Gastrocnemius medialis (tissue), 4 donors: ENCODE data around the gene EFEMP2. TPM values are rescaled to one million over a fixed set of nuclear protein-coding genes. Genes with fewer than 3 reads are reported as not detected.

ENCODE experiments used
- ATAC-seq, 2 donors: fragments of 150-250 bp; one replicate each; pipeline ENCODE4 v1.9.1; 2016
- DNase-seq, 2 donors: peaks; one replicate each; pipeline ENCODE4 v3.0.0-alpha.2; 2019
- H3K27ac ChIP-seq, 4 donors: fragments of 200-600 bp; sonication (generic); 1 replicate in 1 of 4; 2 replicates in 3 of 4; pipeline ENCODE4 v1.5.1; 2016 to 2018; ENCODE audit warnings: mild to moderate bottlenecking in 2 of 4, moderate library complexity in 1 of 4
- H3K27me3 ChIP-seq, 3 donors: fragments of 200-600 bp; sonication (generic) in 2 of 3; 1 replicate in 1 of 3; 2 replicates in 2 of 3; pipeline versions ENCODE4 v1.5.1 to v1.6.0; 2016 to 2019; ENCODE audit warnings: mild to moderate bottlenecking in 1 of 3, moderate library complexity in 1 of 3
- H3K36me3 ChIP-seq, 2 donors: fragments of 200-600 bp; sonication (generic) in 1 of 2; one replicate each; pipeline ENCODE4 v1.5.1; 2017 to 2018
- H3K4me1 ChIP-seq, 2 donors: fragments of 200-600 bp; sonication (generic) in 1 of 2; one replicate each; pipeline ENCODE4 v1.5.1; 2016 to 2017; ENCODE audit warnings: mild to moderate bottlenecking in 2 of 2
- H3K4me3 ChIP-seq, 4 donors: fragments of 200-600 bp; sonication (generic) in 3 of 4; 1 replicate in 1 of 4; 2 replicates in 3 of 4; pipeline ENCODE4 v1.5.1; 2016 to 2019; ENCODE audit warnings: mild to moderate bottlenecking in 2 of 4
- H3K9me3 ChIP-seq, 3 donors: fragments of 200-600 bp; sonication (generic) in 2 of 3; 1 replicate in 1 of 3; 2 replicates in 2 of 3; pipeline ENCODE4 v1.5.1; 2016 to 2019
- POLR2A ChIP-seq, 2 donors: fragments of 450-650 bp; IDR thresholded peaks; one replicate each; pipeline ENCODE4 v1.6.1; 2017; ENCODE audit warnings: antibody characterized with exemption in 2 of 2, mild to moderate bottlenecking in 2 of 2, moderate library complexity in 2 of 2
- in situ Hi-C, 4 donors: fragments of 200-750 bp; cut with MboI; loops; one replicate each; pipeline versions ENCODE4 v1.15.0 to v1.8.0; 2017; ENCODE audit warnings: low sequenced_read_pairs in 4 of 4
- intact Hi-C: fragments of 100-400 bp; cut with DNase I; formaldehyde crosslinking; loops from one replicate; pipeline ENCODE4 v1.15.1; 2023; ENCODE audit warnings: low total_unique reads
- total RNA-seq, 4 donors: library from RNA; depleted of rRNA; stranded (reverse); fragments of >200 nt; gene quantifications; one replicate each; pipeline versions ENCODE4 v1.1.0 to v1.2.3, GENCODE V29; 2016
- TF ChIP-seq, protein P1 (sequence below), 5 experiments: fragments of 450-650 bp in 3 of 5; fragments of 200-600 bp in 2 of 5; sonication (generic) in 2 of 5; IDR thresholded peaks in 4 of 5; conservative IDR thresholded peaks in 1 of 5; 1 replicate in 4 of 5; 2 replicates in 1 of 5; pipeline ENCODE4 v1.5.1; 2016 to 2019; ENCODE audit warnings: antibody characterized with exemption in 5 of 5, mild to moderate bottlenecking in 3 of 5, moderate library complexity in 3 of 5

Gene EFEMP2
- 10 to 100 TPM; 20.6 to 24.1 (median 22.9) TPM for total RNA-seq

DNA sequence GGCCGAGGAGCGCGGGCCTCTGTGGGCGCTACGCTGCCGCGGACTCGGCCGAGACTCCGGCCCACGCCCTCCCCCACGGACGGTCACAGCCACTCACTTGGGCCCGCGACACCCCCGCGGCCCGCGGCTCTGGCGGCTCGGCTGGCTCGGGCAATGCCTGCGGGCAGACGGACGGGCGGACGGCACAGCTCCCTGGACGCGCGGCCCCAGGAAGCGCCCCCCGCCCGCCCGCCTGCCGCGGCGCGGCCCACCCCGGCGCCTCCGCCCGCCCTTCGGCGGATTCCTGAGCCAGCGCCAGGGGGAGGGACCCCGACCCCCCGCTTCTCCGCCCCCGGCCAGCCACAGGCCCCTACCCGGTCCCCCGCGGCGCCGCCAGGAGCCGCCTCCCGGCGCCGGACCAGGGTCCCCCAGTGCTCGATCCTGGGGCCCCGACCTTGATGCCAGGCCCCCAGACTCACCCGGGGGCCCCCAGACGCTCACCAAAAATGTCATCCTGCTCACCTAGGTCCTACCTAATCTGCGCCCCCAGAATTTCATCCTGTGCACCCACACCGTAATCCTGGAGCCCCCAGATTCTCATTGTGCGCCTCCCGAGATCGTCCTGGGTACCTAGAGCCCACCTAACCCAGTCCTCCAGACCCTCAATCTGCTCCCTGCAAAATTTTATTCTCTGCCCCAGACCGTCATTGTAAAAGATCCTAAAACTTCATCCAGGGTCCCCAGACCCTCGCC lies at the start of gene EFEMP2:
Gene EFEMP2 (minus strand): TSS at position 215 of the 732 bp plus-strand sequence. CDS start 446 bp downstream, outside the sequence.
- Histone ChIP-seq H3K36me3 (no peaks in the 10 kb centered on the region), H3K27me3 (no peaks in the 10 kb centered on the region), H3K4me3 (peak within 1 kb of the TSS; percentile 54 to 63 (median 60)), H3K27ac (peak within 1 kb of the TSS; percentile 80 to 87 (median 82)), H3K4me1 (peaks cover 0 to 19% of the 10 kb centered on the region in 2 donors), H3K9me3 (no peaks in the 10 kb centered on the region)
- intact Hi-C loops (loop anchor here (1.0 kb wide), 3 partner anchors 12 to 89 kb away; partner anchors contain the start of genes FIBP, MUS81 and SART1), in situ Hi-C loops (no loop called here)
- ATAC-seq (peak; percentile 12 to 21), DNase-seq (no peak)
- TF ChIP-seq, protein P1, sequence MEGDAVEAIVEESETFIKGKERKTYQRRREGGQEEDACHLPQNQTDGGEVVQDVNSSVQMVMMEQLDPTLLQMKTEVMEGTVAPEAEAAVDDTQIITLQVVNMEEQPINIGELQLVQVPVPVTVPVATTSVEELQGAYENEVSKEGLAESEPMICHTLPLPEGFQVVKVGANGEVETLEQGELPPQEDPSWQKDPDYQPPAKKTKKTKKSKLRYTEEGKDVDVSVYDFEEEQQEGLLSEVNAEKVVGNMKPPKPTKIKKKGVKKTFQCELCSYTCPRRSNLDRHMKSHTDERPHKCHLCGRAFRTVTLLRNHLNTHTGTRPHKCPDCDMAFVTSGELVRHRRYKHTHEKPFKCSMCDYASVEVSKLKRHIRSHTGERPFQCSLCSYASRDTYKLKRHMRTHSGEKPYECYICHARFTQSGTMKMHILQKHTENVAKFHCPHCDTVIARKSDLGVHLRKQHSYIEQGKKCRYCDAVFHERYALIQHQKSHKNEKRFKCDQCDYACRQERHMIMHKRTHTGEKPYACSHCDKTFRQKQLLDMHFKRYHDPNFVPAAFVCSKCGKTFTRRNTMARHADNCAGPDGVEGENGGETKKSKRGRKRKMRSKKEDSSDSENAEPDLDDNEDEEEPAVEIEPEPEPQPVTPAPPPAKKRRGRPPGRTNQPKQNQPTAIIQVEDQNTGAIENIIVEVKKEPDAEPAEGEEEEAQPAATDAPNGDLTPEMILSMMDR (IDR thresholded peaks at IDR 0.05 in 4 of 5, conservative IDR thresholded peaks at IDR 0.05 in 1 of 5) = peak in 1 of 5 experiments; percentile 2
- TF ChIP-seq POLR2A (IDR thresholded peaks at IDR 0.05) = no peak

DNA sequence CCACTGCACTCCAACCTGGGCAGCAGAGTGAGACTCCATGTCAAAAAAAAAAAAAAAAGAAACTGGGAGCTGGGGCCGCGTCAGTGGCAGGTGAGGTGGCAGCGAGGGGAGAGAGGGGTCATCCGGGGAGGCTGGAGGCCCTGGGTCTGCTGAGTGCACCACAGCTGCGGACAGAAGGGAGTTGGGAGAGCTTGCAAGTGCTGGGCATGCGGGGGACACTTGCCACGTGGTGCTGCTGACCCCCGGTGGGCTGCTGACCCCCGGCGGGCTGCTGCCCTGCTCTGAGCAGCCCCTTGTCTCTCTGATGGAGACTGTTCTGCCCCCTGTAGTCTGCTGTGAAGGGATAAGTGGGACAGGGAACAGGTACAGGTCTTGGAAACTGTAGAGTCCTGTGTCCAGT lies 49.3 kb upstream of the EFEMP2 start:
- DNase-seq (no peak), ATAC-seq (no peak)
- Histone ChIP-seq H3K27ac (no peak overlapping the region), H3K27me3 (no peaks in the 10 kb centered on the region), H3K9me3 (no peaks in the 10 kb centered on the region), H3K4me1 (peaks cover 22 to 27% of the 10 kb centered on the region in 2 donors), H3K4me3 (no peak overlapping the region), H3K36me3 (peaks cover 0 to 26% of the 10 kb centered on the region in 2 donors)
- intact Hi-C loops = no loop called here
- TF ChIP-seq POLR2A (IDR thresholded peaks at IDR 0.05) = no peak
- TF ChIP-seq, protein P1 (IDR thresholded peaks at IDR 0.05 in 4 of 5, conservative IDR thresholded peaks at IDR 0.05 in 1 of 5) = no peak
- in situ Hi-C loops = no loop called here

GRCh38 chr11:65921033-65921555 lies 48.5 kb upstream of the EFEMP2 start:
- intact Hi-C loops = no loop called here
- peaks cover 0 to 26% of the 10 kb centered on the region in 2 donors for H3K36me3 ChIP-seq
- TF ChIP-seq POLR2A (IDR thresholded peaks at IDR 0.05) = no peak
- TF ChIP-seq, protein P1 (IDR thresholded peaks at IDR 0.05 in 4 of 5, conservative IDR thresholded peaks at IDR 0.05 in 1 of 5) = no peak
- ATAC-seq (no peak), DNase-seq (no peak)
- H3K27ac ChIP-seq = no peak overlapping the region
- H3K9me3 ChIP-seq = no peaks in the 10 kb centered on the region
- no peaks in the 10 kb centered on the region for H3K27me3 ChIP-seq
- no peak overlapping the region for H3K4me3 ChIP-seq
- in situ Hi-C loops = no loop called here
- peaks cover 30 to 35% of the 10 kb centered on the region in 2 donors for H3K4me1 ChIP-seq

GRCh38 chr11:65920372-65920802 lies 47.8 kb upstream of the EFEMP2 start:
- Histone ChIP-seq H3K9me3 (no peaks in the 10 kb centered on the region), H3K27ac (peak overlapping the region in 2 of 4 donors; percentile 80 to 89), H3K36me3 (peaks cover 0 to 26% of the 10 kb centered on the region in 2 donors), H3K27me3 (no peaks in the 10 kb centered on the region), H3K4me1 (peaks cover 37 to 40% of the 10 kb centered on the region in 2 donors), H3K4me3 (peak overlapping the region; percentile 77 to 93 (median 84))
- in situ Hi-C loops = no loop called here
- ATAC-seq (no peak), DNase-seq (no peak)
- TF ChIP-seq, protein P1 (IDR thresholded peaks at IDR 0.05 in 4 of 5, conservative IDR thresholded peaks at IDR 0.05 in 1 of 5) = no peak
- intact Hi-C loops = no loop called here
